Prostate gland (tissue), 2 donors: ENCODE results near the gene HMOX2.

Experiments used
- CTCF ChIP-seq, 4 experiments: fragments of 200-600 bp in 2 of 4; fragments of 450-650 bp in 2 of 4; sonication (generic) in 2 of 4; IDR thresholded peaks; 1 replicate in 3 of 4; 2 replicates in 1 of 4; pipeline ENCODE4 v1.5.1; 2016 to 2019; ENCODE audit warnings: antibody characterized with exemption in 4 of 4, mild to moderate bottlenecking in 2 of 4, moderate library complexity in 2 of 4
- POLR2A ChIP-seq: fragments of 450-650 bp; IDR thresholded peaks from one replicate; pipeline ENCODE4 v1.6.1; 2016; ENCODE audit warnings: antibody characterized with exemption, mild to moderate bottlenecking
- POLR2AphosphoS5 ChIP-seq: sonication (generic); formaldehyde crosslinking; IDR thresholded peaks from one replicate; pipeline ENCODE4 v1.6.1; 2017; ENCODE audit warnings: antibody characterized with exemption

- TF ChIP-seq POLR2A = no peak
- TF ChIP-seq CTCF (IDR thresholded peaks at IDR 0.05) = no peak
- no peak for TF ChIP-seq POLR2AphosphoS5
Measured at GRCh38 chr16:4481526-4481925, 5.3 kb downstream of the HMOX2 start.
